ENCODE measurements around the gene RIN3. TPM values are rescaled to one million over a fixed set of nuclear protein-coding genes. Genes with fewer than 3 reads are reported as not detected.

The RIN3 gene
- total RNA-seq, 1 experiment from 2014 or later: 10.9 TPM

GRCh38 chr14:92690171-92691011 is 176.8 kb downstream of the RIN3 start:
- peak; percentile 66 for ATAC-seq
- no peak for DNase-seq (ENCODE audit: low read depth, low spot score)
- in situ Hi-C loops (cut with HindIII; ENCODE audit: low pct_unique_long_range_greater_than_20kb, low sequenced_read_pairs): no loop called here
- Histone ChIP-seq H3K36me3 (ENCODE audit: control insufficient read depth, insufficient read depth, low read length) (no peaks in the 10 kb centered on the region), H3K4me3 (ENCODE audit: low read depth in 2 of 2, low read length in 2 of 2) (no peak overlapping the region), H3K27me3 (ENCODE audit: control insufficient read depth, insufficient read depth, low read length) (no peaks in the 10 kb centered on the region), H3K9me3 (ENCODE audit: control insufficient read depth, insufficient read depth, low read depth, low read length) (no peaks in the 10 kb centered on the region), H3K27ac (ENCODE audit: low read length) (no peak overlapping the region), H3K4me1 (ENCODE audit: control insufficient read depth, insufficient read depth, low read length) (peaks cover 4% of the 10 kb centered on the region; the same call in 1 of the 2 replicates)
- CTCF ChIA-PET: interaction anchor here (0.6 to 0.7 kb wide), 5 partner anchors 17 to 212 kb away, joined by 3 to 4 read pairs (median 3); no protein-coding TSS in a partner anchor
- intact Hi-C loops (cut with micrococcal nuclease; ENCODE audit: unreplicated experiment): no loop called here
- no TSS peak for BruUV-seq (replicated peaks)
- POLR2A ChIA-PET: interaction anchor here (0.6 kb wide), 1 partner anchor 194 kb away, joined by 9 read pairs; no protein-coding TSS in a partner anchor
- TF ChIP-seq CTCF (IDR thresholded peaks at IDR 0.05) (peak; percentile 78), SIN3A (IDR thresholded peaks at IDR 0.05; ENCODE audit: borderline replicate concordance, insufficient read depth, low read depth, low read length) (no peak), POLR2AphosphoS5 (IDR thresholded peaks at IDR 0.05; ENCODE audit: low read depth, low read length) (no peak), TCF7L2 (IDR thresholded peaks at IDR 0.05; ENCODE audit: low read depth, low read length) (no peak), REST (IDR thresholded peaks at IDR 0.05; ENCODE audit: insufficient read depth in 1 of 2, low read depth in 2 of 2, low read length in 1 of 2) (no peak)

- TF ChIP-seq SIN3A (IDR thresholded peaks at IDR 0.05; ENCODE audit: borderline replicate concordance, insufficient read depth, low read depth, low read length) (no peak), REST (IDR thresholded peaks at IDR 0.05; ENCODE audit: insufficient read depth in 1 of 2, low read depth in 2 of 2, low read length in 1 of 2) (no peak), TCF7L2 (IDR thresholded peaks at IDR 0.05; ENCODE audit: low read depth, low read length) (no peak), POLR2AphosphoS5 (IDR thresholded peaks at IDR 0.05; ENCODE audit: low read depth, low read length) (no peak), CTCF (IDR thresholded peaks at IDR 0.05) (no peak)
- ChIA-PET CTCF (no interaction called here), POLR2A (no interaction called here)
- Histone ChIP-seq H3K4me3 (ENCODE audit: low read depth in 2 of 2, low read length in 2 of 2) (no peak overlapping the region), H3K4me1 (ENCODE audit: control insufficient read depth, insufficient read depth, low read length) (peaks cover 4% of the 10 kb centered on the region; the same call in 1 of the 2 replicates), H3K36me3 (ENCODE audit: control insufficient read depth, insufficient read depth, low read length) (no peaks in the 10 kb centered on the region), H3K27ac (ENCODE audit: low read length) (no peak overlapping the region), H3K9me3 (ENCODE audit: control insufficient read depth, insufficient read depth, low read depth, low read length) (no peaks in the 10 kb centered on the region), H3K27me3 (ENCODE audit: control insufficient read depth, insufficient read depth, low read length) (no peaks in the 10 kb centered on the region)
- BruUV-seq (replicated peaks): no TSS peak
- ATAC-seq (no peak), DNase-seq (ENCODE audit: low read depth, low spot score) (no peak)
- in situ Hi-C loops (cut with HindIII; ENCODE audit: low pct_unique_long_range_greater_than_20kb, low sequenced_read_pairs): no loop called here
- intact Hi-C loops (cut with micrococcal nuclease; ENCODE audit: unreplicated experiment): no loop called here
Measured at GRCh38 chr14:92692822-92693226, 179.2 kb downstream of the RIN3 start.

Measured in Panc1 (cell line).